Fibroblast of upper back skin (primary cell): ENCODE measurements around the gene RNPEPL1.

Source experiments
- DNase-seq: peaks from one replicate; pipeline ENCODE4 v3.0.0-alpha.2; 2013

RNPEPL1 gene

DNA sequence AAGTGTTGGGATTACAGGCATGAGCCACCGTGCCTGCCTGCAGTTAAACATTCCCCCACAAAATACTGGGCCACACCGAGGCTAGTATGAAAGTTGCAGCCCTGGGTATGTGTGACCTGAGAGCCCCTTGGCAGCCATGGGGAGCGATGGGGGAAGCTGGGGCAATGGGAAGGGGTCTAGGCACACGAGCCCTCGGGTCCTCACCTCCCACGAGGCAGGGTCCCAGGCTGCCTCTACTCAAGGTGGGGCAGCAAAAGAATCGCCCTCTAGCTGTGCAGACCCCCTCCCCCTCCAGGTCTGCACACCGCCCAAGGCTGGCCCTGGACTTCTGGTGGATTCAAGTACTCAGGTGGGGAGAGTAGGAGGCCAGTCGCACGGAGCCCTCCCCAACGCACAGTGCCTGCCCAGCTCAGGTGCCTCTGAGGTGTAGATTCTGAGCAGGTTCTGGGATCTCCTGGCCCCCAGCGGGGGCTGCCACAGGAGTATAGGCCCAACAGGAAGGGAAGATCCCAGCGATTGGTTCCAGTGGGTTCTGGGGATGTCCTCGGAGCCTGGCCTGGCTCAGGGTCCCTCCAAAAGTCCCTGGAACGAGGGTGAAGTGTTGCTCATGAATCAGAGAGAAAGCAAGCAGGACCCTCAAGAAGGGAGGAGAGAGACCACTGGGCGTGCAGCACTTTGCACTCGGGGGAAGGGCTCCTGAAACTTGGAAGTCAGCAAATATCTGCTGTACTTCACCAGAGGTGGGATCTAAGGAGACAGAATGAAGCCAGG is 59.6 kb downstream of the RNPEPL1 start:
- DNase-seq, result no peak

DNA sequence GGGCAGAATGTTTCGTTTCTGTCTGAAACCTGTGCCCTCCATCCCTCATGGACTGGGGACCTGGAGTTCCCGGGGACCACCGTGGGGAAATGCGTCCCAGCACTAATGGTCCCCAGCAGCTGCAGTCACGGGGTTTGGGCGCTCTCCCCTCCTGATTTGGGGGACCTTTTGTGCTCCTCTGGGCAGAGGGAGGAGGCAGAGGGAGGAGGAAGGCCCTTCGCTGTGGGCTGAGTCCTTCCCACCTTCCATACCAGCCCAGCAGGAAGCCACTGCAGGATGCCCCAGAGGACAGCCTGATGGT is 60.2 kb downstream of the RNPEPL1 start:
- DNase-seq, result no peak

DNA sequence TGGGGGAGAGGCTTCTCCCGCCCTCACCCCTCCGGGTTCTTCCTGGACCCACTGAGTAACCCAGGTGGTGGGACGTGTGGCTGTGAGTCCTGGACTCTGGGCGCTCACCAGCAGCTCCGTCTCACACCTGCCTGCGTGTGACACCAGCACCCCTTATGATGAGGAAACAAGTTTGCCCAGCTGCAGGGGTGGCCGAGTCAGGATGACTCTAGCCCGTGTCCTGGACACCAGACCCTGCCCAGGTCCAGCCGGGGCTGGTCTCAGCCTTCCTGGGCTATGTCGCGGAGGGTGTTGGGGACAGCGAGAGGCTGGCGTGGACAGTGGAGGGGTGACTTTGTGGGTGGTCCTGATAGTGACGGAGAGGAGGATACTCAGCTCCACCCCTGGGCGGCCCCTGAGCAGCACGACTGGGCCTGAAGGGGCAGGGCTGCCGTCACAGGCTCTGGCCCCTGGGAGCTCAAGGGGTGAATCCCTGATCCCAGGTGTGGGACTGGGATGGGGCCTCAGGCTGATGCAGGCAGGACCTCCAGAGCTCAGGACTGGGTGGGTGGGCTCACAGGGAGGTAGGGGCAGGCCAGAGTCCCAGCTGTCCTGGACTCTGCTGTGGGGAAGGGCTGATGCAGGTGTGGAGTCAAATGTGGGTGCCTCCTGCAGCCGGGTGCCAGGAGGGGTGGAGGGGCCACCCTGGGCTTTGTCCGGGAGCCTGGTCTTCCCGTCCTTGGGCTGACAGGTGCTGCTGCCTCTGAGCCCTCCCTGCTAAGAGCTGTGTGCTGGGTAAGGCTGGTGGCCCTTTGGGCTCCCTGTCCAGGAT is 60.7 kb downstream of the RNPEPL1 start:
- DNase-seq, result no peak

DNA sequence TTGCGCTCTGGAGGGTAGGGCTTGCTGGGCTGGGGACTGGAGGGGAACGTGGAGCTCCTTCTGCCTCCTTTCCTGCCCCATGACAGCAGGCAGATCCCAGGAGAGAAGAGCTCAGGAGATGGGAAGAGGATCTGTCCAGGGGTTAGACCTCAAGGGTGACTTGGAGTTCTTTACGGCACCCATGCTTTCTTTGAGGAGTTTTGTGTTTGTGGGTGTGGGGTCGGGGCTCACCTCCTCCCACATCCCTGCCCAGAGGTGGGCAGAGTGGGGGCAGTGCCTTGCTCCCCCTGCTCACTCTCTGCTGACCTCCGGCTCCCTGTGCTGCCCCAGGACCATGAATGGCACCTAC is 61.3 kb downstream of the RNPEPL1 start:
- no peak for DNase-seq

DNA sequence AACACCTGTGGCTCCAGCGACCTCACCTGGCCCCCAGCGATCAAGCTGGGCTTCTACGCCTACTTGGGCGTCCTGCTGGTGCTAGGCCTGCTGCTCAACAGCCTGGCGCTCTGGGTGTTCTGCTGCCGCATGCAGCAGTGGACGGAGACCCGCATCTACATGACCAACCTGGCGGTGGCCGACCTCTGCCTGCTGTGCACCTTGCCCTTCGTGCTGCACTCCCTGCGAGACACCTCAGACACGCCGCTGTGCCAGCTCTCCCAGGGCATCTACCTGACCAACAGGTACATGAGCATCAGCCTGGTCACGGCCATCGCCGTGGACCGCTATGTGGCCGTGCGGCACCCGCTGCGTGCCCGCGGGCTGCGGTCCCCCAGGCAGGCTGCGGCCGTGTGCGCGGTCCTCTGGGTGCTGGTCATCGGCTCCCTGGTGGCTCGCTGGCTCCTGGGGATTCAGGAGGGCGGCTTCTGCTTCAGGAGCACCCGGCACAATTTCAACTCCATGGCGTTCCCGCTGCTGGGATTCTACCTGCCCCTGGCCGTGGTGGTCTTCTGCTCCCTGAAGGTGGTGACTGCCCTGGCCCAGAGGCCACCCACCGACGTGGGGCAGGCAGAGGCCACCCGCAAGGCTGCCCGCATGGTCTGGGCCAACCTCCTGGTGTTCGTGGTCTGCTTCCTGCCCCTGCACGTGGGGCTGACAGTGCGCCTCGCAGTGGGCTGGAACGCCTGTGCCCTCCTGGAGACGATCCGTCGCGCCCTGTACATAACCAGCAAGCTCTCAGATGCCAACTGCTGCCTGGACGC is 61.9 kb downstream of the RNPEPL1 start:
- DNase-seq, result no peak
